Panc1 (cell line): ENCODE results near the gene FBXO45. TPM values are rescaled to one million over a fixed set of nuclear protein-coding genes. Genes with fewer than 3 reads are reported as not detected.
A peak's percentile ranks its signal among the peaks of the same experiment; 100 is the strongest.
"Not testable (repeated sequence)": the region's sequence is repeated elsewhere in the genome, so short reads cannot be mapped to it uniquely, and the experiment has no call there.

ENCODE experiments used
- ATAC-seq: fragments of 200-7000 bp; cut with Tn5 transposase; 2 replicates; pipeline ENCODE4 v1.9.1; 2020; ENCODE audit warnings: mild to moderate bottlenecking, moderate library complexity
- BruUV-seq: library from RNA; stranded (reverse); fragments of 400-500 nt; replicated peaks from 2 replicates; lab custom pipeline; 2021; lab: Mats Ljungman, UMichigan
- CTCF ChIA-PET: fragments of 300-600 bp; sonication (Branson Sonifier 250); formaldehyde crosslinking; loops from one replicate; lab custom pipeline; 2022; ENCODE audit warnings: antibody characterized with exemption; lab: Charles Lee
- POLR2A ChIA-PET: fragments of 300-600 bp; sonication (Branson Sonifier 250); formaldehyde crosslinking; loops from one replicate; lab custom pipeline; 2022; ENCODE audit warnings: antibody characterized with exemption; lab: Charles Lee
- DNase-seq: peaks from one replicate; pipeline ENCODE4 v3.0.0-alpha.2; 2010; ENCODE audit warnings: low read depth, low spot score
- H3K27ac ChIP-seq: 2 replicates; pipeline ENCODE4 v1.5.1; 2011; ENCODE audit warnings: mild to moderate bottlenecking, low read length, inconsistent platforms
- H3K27me3 ChIP-seq: fragments of 200-500 bp; sonication (Bioruptor generic); 2 replicates; pipeline ENCODE4 v1.6.0; 2014; ENCODE audit warnings: low read length, inconsistent platforms; ENCODE audit not compliant: control insufficient read depth, insufficient read depth
- H3K36me3 ChIP-seq: fragments of 200-500 bp; sonication (Bioruptor generic); 2 replicates; pipeline ENCODE4 v1.5.1; 2014; ENCODE audit warnings: inconsistent platforms, mild to moderate bottlenecking, low read length, moderate library complexity; ENCODE audit not compliant: control insufficient read depth, insufficient read depth
- H3K4me1 ChIP-seq: 2 replicates; pipeline ENCODE4 v1.5.1; 2011; ENCODE audit warnings: inconsistent platforms, mild to moderate bottlenecking, low read length, moderate library complexity; ENCODE audit not compliant: control insufficient read depth, insufficient read depth
- H3K4me3 ChIP-seq, 2 experiments: 2 replicates each; pipeline ENCODE4 v1.5.1; 2011 to 2012; ENCODE audit warnings: low read depth in 2 of 2, low read length in 2 of 2, mild to moderate bottlenecking in 2 of 2, inconsistent platforms in 1 of 2, moderate library complexity in 1 of 2
- H3K9me3 ChIP-seq: fragments of 200-500 bp; sonication (Bioruptor generic); 2 replicates; pipeline ENCODE4 v1.5.1; 2014; ENCODE audit warnings: low read depth, mild to moderate bottlenecking, inconsistent platforms, low read length, moderate library complexity; ENCODE audit not compliant: control insufficient read depth, insufficient read depth
- POLR2AphosphoS5 ChIP-seq: IDR thresholded peaks from 2 replicates; pipeline ENCODE4 v1.6.1; 2012; ENCODE audit warnings: mild to moderate bottlenecking, low read depth, low read length, moderate library complexity
- SIN3A ChIP-seq: IDR thresholded peaks from 2 replicates; pipeline ENCODE4 v1.6.1; 2012; ENCODE audit warnings: low read depth, mild to moderate bottlenecking, low read length, moderate library complexity, borderline replicate concordance; ENCODE audit not compliant: insufficient read depth
- TCF7L2 ChIP-seq: IDR thresholded peaks from 2 replicates; pipeline ENCODE4 v1.6.1; 2011; ENCODE audit warnings: mild to moderate bottlenecking, low read depth, low read length, inconsistent platforms
- in situ Hi-C: cut with HindIII; loops from 2 replicates; pipeline ENCODE4 v1.10.0; 2016; ENCODE audit warnings: low sequenced_read_pairs, low pct_unique_long_range_greater_than_20kb
- intact Hi-C: fragments of 100-400 bp; cut with micrococcal nuclease; formaldehyde crosslinking; loops from one replicate; pipeline ENCODE4 v1.10.0; 2022; ENCODE audit not compliant: unreplicated experiment
- total RNA-seq: library from RNA; stranded (reverse); gene quantifications from one replicate; pipeline ENCODE4 v1.2.1, GENCODE V29; 2021; ENCODE audit not compliant: unreplicated experiment
- TF ChIP-seq, protein P1 (sequence below): fragments of 450-650 bp; IDR thresholded peaks from 2 replicates; pipeline ENCODE4 v1.5.1; 2017; ENCODE audit warnings: mild to moderate bottlenecking
- TF ChIP-seq, protein P2 (sequence below), 2 experiments: IDR thresholded peaks; 2 replicates each; pipeline ENCODE4 v1.6.1; 2011 to 2012; ENCODE audit warnings: low read depth in 2 of 2, control low read depth in 1 of 2, low read length in 1 of 2, mild to moderate bottlenecking in 1 of 2, moderate library complexity in 1 of 2; ENCODE audit not compliant: insufficient read depth in 1 of 2

The FBXO45 gene
- total RNA-seq, 1 experiment from 2014 or later = 21.6 TPM

- Histone ChIP-seq H3K9me3 (peaks cover 4% of the 10 kb centered on the region; the same call in 1 of the 2 replicates), H3K27me3 (no peaks in the 10 kb centered on the region), H3K27ac (peak overlapping the region; percentile 58), H3K4me1 (peaks cover 11% of the 10 kb centered on the region), H3K36me3 (no peaks in the 10 kb centered on the region), H3K4me3 (no peak overlapping the region)
- ATAC-seq (no peak), DNase-seq (no peak)
- TF ChIP-seq TCF7L2 (no peak), POLR2AphosphoS5 (no peak), SIN3A (no peak)
- TF ChIP-seq, protein P1, sequence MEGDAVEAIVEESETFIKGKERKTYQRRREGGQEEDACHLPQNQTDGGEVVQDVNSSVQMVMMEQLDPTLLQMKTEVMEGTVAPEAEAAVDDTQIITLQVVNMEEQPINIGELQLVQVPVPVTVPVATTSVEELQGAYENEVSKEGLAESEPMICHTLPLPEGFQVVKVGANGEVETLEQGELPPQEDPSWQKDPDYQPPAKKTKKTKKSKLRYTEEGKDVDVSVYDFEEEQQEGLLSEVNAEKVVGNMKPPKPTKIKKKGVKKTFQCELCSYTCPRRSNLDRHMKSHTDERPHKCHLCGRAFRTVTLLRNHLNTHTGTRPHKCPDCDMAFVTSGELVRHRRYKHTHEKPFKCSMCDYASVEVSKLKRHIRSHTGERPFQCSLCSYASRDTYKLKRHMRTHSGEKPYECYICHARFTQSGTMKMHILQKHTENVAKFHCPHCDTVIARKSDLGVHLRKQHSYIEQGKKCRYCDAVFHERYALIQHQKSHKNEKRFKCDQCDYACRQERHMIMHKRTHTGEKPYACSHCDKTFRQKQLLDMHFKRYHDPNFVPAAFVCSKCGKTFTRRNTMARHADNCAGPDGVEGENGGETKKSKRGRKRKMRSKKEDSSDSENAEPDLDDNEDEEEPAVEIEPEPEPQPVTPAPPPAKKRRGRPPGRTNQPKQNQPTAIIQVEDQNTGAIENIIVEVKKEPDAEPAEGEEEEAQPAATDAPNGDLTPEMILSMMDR = no peak
- TF ChIP-seq, protein P2, sequence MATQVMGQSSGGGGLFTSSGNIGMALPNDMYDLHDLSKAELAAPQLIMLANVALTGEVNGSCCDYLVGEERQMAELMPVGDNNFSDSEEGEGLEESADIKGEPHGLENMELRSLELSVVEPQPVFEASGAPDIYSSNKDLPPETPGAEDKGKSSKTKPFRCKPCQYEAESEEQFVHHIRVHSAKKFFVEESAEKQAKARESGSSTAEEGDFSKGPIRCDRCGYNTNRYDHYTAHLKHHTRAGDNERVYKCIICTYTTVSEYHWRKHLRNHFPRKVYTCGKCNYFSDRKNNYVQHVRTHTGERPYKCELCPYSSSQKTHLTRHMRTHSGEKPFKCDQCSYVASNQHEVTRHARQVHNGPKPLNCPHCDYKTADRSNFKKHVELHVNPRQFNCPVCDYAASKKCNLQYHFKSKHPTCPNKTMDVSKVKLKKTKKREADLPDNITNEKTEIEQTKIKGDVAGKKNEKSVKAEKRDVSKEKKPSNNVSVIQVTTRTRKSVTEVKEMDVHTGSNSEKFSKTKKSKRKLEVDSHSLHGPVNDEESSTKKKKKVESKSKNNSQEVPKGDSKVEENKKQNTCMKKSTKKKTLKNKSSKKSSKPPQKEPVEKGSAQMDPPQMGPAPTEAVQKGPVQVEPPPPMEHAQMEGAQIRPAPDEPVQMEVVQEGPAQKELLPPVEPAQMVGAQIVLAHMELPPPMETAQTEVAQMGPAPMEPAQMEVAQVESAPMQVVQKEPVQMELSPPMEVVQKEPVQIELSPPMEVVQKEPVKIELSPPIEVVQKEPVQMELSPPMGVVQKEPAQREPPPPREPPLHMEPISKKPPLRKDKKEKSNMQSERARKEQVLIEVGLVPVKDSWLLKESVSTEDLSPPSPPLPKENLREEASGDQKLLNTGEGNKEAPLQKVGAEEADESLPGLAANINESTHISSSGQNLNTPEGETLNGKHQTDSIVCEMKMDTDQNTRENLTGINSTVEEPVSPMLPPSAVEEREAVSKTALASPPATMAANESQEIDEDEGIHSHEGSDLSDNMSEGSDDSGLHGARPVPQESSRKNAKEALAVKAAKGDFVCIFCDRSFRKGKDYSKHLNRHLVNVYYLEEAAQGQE (IDR thresholded peaks at IDR 0.05; ENCODE audit: insufficient read depth in 1 of 2, low read depth in 2 of 2, low read length in 1 of 2) = no peak
- intact Hi-C loops = no loop called here
- in situ Hi-C loops = no loop called here
- no TSS peak for BruUV-seq
- ChIA-PET POLR2A (interaction anchor here (0.6 kb wide), 1 partner anchor 10 kb away, joined by 5 read pairs; no protein-coding TSS in a partner anchor), CTCF (interaction anchor here (0.6 kb wide), 1 partner anchor 133 kb away, joined by 4 read pairs; no protein-coding TSS in a partner anchor)
These were observed 43.5 kb downstream of the FBXO45 start for GRCh38 chr3:196611761-196612483.

DNA sequence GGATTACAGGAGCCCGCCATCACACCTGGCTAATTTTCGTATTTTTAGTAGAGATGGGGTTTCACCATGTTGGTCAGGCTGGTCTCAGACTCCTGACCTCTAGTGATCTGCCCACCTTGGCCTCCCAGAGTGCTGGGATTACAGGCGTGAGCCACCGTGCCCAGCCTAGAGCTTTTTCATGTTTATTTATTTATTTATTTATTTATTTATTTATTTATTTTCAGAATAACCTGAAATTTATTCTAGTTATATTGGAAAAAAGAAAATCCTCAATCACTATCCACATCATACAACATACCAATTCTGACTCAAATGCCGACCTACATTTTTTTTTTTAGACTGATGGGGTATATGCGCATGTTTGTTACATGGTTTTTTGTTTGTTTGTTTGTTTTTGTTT lies 46.8 kb downstream of the FBXO45 start:
- H3K36me3 ChIP-seq, H3K27me3 ChIP-seq, H3K4me3 ChIP-seq, H3K4me1 ChIP-seq, H3K9me3 ChIP-seq, POLR2A ChIA-PET, BruUV-seq, intact Hi-C loops, DNase-seq, in situ Hi-C loops, ATAC-seq, H3K27ac ChIP-seq, CTCF ChIA-PET: not testable (repeated sequence)

DNA sequence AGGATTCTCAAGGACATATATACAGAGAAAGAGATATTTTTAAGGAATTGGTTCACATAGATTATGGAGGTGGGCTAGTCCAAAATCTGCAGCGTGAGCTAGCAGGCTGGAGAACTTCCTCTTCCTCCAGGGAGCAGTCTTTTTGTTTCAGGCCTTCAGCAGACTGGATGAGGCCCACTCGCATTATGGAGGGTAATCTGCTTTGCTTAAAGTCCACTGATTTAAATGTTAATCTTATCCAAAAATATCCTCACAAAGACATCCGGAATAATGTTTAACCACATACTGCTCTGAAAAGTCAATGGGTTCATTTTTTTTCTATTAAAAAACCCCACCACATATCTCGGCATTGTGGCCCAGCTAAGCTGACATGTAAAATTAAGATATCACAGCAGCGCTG lies 48.8 kb downstream of the FBXO45 start:
- no peak overlapping the region for H3K4me3 ChIP-seq
- ChIA-PET POLR2A (no interaction called here), CTCF (no interaction called here)
- no peaks in the 10 kb centered on the region for H3K9me3 ChIP-seq
- ATAC-seq (no peak), DNase-seq (no peak)
- peaks cover 3% of the 10 kb centered on the region; the same call in 1 of the 2 replicates for H3K4me1 ChIP-seq
- in situ Hi-C loops = no loop called here
- TF ChIP-seq SIN3A = no peak
- no peaks in the 10 kb centered on the region for H3K36me3 ChIP-seq
- intact Hi-C loops = no loop called here
- no TSS peak for BruUV-seq
- no peaks in the 10 kb centered on the region for H3K27me3 ChIP-seq
- H3K27ac ChIP-seq = no peak overlapping the region
